BJ (cell line): Measurements from ENCODE around the gene PRKCH. TPM values are rescaled to one million over a fixed set of nuclear protein-coding genes. Genes with fewer than 3 reads are reported as not detected.

ENCODE experiments used
- CTCF ChIA-PET: fragments of 350-600 bp; formaldehyde crosslinking; extraction: SDS; loops from one replicate; lab custom pipeline; 2021; ENCODE audit warnings: antibody characterized with exemption, inconsistent platforms; lab: Yijun Ruan, JAX
- POLR2A ChIA-PET: fragments of 300-600 bp; sonication (Branson Sonifier 250); formaldehyde crosslinking; extraction: SDS; loops from one replicate; lab custom pipeline; 2021; ENCODE audit warnings: antibody characterized with exemption; lab: Charles Lee
- DNase-seq: peaks from one replicate; pipeline ENCODE4 v3.0.0-alpha.2; 2011; ENCODE audit warnings: low read depth
- H3K27me3 ChIP-seq: 2 replicates; pipeline ENCODE4 v1.6.0; 2011; ENCODE audit warnings: low read length; ENCODE audit not compliant: control insufficient read depth, insufficient read depth
- H3K36me3 ChIP-seq: 2 replicates; pipeline ENCODE4 v1.5.1; 2011; ENCODE audit warnings: low read length; ENCODE audit not compliant: control insufficient read depth, insufficient read depth
- H3K4me3 ChIP-seq: 2 replicates; pipeline ENCODE4 v1.5.1; 2011; ENCODE audit warnings: low read depth, mild to moderate bottlenecking, control low read depth, low read length
- polyA plus RNA-seq: library from polyadenylated mRNA; depleted of rRNA; stranded (reverse); fragments of >200 nt; gene quantifications from 2 replicates; pipeline ENCODE4 v1.2.3, GENCODE V29; 2011
- TF ChIP-seq, protein P1 (sequence below): IDR thresholded peaks from 2 replicates; pipeline ENCODE4 v1.5.1; 2011; ENCODE audit warnings: low read depth, mild to moderate bottlenecking, control low read depth, inconsistent platforms, low read length, moderate library complexity; ENCODE audit not compliant: insufficient read depth

PRKCH gene
- polyA plus RNA-seq, 1 experiment, result 2.0 TPM

DNA sequence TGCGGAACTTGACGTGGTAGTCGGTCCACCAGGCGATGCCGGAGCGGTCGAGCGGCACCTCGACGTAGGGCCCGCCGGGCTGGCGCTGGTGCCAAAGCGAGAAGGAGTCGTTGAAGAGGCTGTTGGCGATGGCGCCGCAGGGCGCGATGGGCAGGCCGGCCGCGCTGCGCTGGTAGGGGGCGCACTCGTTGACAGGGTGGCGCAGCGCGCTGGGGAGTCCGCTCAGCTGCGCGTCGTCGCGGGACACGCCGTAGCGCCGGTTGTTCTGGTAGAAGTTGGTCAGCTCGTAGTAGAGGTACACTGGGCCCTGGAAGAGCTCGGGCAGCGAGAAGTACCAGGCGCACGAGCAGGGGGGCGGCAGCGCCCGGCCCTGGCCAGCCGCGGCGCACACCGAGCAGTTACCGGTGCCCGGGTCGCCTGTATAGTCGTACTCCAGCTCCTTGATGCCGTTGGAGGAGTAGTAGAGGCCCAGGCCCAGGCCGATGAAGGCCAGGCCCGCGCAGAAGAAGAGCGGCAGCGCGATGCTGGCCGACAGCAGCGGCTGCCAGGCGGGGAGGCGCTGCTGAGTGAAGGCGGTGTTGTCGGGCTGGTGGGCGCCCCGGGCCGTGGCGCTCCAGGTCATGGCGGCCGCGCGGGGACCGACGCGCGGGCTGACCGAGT lies 40.7 kb upstream of the PRKCH start:
- ChIA-PET CTCF (interaction anchor here (0.6 to 2.3 kb wide), 6 partner anchors 10 to 656 kb away, joined by 3 to 6 read pairs (median 4); no protein-coding TSS in a partner anchor), POLR2A (no interaction called here)
- Histone ChIP-seq H3K4me3 (peak overlapping the region; percentile 34), H3K27me3 (peaks cover 7% of the 10 kb centered on the region), H3K36me3 (no peaks in the 10 kb centered on the region)
- TF ChIP-seq, protein P1, sequence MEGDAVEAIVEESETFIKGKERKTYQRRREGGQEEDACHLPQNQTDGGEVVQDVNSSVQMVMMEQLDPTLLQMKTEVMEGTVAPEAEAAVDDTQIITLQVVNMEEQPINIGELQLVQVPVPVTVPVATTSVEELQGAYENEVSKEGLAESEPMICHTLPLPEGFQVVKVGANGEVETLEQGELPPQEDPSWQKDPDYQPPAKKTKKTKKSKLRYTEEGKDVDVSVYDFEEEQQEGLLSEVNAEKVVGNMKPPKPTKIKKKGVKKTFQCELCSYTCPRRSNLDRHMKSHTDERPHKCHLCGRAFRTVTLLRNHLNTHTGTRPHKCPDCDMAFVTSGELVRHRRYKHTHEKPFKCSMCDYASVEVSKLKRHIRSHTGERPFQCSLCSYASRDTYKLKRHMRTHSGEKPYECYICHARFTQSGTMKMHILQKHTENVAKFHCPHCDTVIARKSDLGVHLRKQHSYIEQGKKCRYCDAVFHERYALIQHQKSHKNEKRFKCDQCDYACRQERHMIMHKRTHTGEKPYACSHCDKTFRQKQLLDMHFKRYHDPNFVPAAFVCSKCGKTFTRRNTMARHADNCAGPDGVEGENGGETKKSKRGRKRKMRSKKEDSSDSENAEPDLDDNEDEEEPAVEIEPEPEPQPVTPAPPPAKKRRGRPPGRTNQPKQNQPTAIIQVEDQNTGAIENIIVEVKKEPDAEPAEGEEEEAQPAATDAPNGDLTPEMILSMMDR, result peak; percentile 14; the same call in 1 of the 2 replicates
- DNase-seq, result no peak

DNA sequence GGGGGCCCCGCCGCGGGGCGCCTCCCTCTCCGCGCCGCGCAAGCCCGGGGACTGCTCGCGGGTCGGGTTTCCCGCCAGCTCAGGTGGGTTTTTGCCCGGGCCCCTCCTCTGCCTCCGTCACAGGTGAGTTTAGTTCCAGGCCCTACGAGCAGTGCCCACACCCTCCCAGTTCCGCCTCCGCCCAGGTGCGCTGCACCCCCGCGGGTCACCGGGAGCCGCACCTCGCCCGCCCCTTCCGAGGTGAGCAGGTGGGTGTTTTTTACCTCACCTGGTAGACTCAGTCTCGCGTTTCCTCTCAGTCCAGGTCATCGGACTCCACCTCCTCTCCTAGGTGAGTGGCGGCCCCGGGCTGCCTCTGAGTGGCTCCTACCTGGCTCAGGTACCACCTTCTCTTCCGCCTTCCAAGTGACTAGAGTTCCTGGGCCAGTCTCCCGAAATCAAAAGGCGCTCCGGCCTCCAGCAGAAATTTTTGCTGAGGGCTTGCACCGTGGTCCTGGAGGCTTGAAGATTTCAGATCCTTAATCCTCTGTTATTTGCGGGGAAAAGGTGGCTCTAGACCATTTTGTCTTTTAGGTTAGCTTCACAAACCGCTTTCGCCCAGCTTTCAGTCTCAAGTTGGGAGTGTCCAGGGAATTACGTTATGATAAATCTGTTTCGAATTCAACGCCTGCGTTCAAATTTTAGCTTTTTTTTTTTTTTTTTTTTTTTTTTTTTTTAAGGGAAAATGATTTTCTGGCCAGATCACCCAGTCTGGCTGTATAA lies 40.0 kb upstream of the PRKCH start, which contains the start of gene TMEM30B:
TMEM30B (minus strand) TSS at position 153 of the 762 bp plus-strand sequence. CDS start 191 bp downstream, outside the sequence.
- POLR2A ChIA-PET, result no interaction called here
- Histone ChIP-seq H3K4me3 (peak within 1 kb of the TSS; percentile 34), H3K36me3 (no peaks in the 10 kb centered on the region), H3K27me3 (peaks cover 7% of the 10 kb centered on the region)
- DNase-seq, result no peak
- CTCF ChIA-PET, result interaction anchor here (0.6 to 3.1 kb wide), 8 partner anchors 9 to 1036 kb away, joined by 3 to 12 read pairs (median 4); no protein-coding TSS in a partner anchor
- TF ChIP-seq, protein P1, result no peak

DNA sequence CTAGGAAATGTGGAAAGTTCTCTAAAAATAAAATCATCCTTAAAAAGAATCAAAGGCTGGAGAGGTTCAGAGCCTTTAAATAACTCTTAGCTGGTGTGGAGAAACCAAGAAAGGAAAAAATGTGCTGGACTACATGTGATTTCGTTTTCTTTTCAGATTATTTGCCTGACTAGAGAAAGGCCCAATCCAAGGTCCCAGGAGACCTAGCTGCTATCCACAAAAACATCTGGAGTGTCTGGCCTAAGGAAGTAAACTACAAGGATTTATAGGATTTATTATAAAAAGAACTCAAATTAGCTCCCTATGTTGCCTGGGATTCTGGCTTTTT lies 39.5 kb upstream of the PRKCH start:
- Histone ChIP-seq H3K4me3 (no peak overlapping the region), H3K27me3 (peaks cover 7% of the 10 kb centered on the region), H3K36me3 (no peaks in the 10 kb centered on the region)
- ChIA-PET CTCF (interaction anchor here (0.6 to 3.1 kb wide), 4 partner anchors 10 to 1037 kb away, joined by 3 to 12 read pairs (median 4); no protein-coding TSS in a partner anchor), POLR2A (no interaction called here)
- TF ChIP-seq, protein P1, result no peak
- DNase-seq, result no peak

DNA sequence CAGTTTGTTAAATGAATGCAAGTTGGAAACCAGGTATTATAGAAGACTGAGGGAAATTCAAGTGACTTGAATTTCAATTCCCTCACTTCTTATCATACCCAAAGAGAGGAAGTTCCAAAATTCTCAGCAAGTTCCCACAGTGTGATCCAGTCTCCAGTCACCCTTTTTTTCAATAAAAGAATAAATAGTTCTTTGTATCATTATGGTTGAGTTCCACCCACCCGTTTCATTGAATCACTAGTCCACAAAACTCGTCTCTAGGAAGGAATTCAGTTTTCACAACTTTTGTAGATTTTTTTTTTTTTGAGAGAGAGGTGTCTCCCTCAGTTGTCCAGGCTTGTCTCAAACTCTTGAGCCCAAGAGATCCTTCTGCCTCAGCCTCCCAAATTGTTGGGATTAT lies 38.6 kb upstream of the PRKCH start:
- POLR2A ChIA-PET, result no interaction called here
- no peak overlapping the region for H3K4me3 ChIP-seq
- TF ChIP-seq, protein P1, result no peak
- H3K27me3 ChIP-seq, result peaks cover 7% of the 10 kb centered on the region
- CTCF ChIA-PET, result interaction anchor here (1.6 to 3.1 kb wide), 3 partner anchors 10 to 15 kb away, joined by 6 to 12 read pairs (median 7); no protein-coding TSS in a partner anchor
- no peaks in the 10 kb centered on the region for H3K36me3 ChIP-seq
- no peak for DNase-seq

DNA sequence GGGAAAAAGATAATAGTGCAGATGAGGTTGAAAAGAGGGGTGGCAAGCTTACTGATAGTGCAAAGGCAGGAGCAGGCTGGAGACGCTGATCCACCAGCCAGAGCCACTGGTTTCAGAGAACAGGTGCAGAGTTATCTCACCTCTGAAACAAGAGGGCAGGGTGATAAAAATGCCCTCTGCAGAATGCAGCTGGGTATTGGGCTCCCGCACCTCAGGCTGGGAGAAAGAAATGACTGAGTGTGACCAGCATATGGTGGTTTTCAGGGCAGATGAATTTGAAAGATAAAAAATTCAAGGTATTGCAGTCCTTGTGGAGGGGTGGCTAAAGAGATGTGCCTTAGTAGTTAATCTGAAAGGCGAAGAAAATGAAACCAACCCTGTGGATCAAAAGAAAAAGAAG lies 37.4 kb upstream of the PRKCH start:
- H3K4me3 ChIP-seq, result no peak overlapping the region
- H3K36me3 ChIP-seq, result no peaks in the 10 kb centered on the region
- no peak for DNase-seq
- ChIA-PET POLR2A (no interaction called here), CTCF (interaction anchor here (0.6 to 3.1 kb wide), 6 partner anchors 9 to 934 kb away, joined by 3 to 12 read pairs (median 4); no protein-coding TSS in a partner anchor)
- peaks cover 7% of the 10 kb centered on the region for H3K27me3 ChIP-seq
- TF ChIP-seq, protein P1, result no peak
